Measurements from ENCODE around the gene DSTYK.

GRCh38 chr1:205144751-205145150 lies 66.8 kb downstream of the DSTYK start:
- TF ChIP-seq, protein P1, sequence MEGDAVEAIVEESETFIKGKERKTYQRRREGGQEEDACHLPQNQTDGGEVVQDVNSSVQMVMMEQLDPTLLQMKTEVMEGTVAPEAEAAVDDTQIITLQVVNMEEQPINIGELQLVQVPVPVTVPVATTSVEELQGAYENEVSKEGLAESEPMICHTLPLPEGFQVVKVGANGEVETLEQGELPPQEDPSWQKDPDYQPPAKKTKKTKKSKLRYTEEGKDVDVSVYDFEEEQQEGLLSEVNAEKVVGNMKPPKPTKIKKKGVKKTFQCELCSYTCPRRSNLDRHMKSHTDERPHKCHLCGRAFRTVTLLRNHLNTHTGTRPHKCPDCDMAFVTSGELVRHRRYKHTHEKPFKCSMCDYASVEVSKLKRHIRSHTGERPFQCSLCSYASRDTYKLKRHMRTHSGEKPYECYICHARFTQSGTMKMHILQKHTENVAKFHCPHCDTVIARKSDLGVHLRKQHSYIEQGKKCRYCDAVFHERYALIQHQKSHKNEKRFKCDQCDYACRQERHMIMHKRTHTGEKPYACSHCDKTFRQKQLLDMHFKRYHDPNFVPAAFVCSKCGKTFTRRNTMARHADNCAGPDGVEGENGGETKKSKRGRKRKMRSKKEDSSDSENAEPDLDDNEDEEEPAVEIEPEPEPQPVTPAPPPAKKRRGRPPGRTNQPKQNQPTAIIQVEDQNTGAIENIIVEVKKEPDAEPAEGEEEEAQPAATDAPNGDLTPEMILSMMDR (IDR thresholded peaks at IDR 0.05), result no peak
- TF ChIP-seq EP300 (IDR thresholded peaks at IDR 0.05) (no peak), POLR2AphosphoS5 (IDR thresholded peaks at IDR 0.05) (no peak), POLR2A (IDR thresholded peaks at IDR 0.05) (no peak)
